H9 (cell line): ENCODE measurements around the gene CCR7. TPM values are rescaled to one million over a fixed set of nuclear protein-coding genes. Genes with fewer than 3 reads are reported as not detected.

Experiments used
- DNase-seq: peaks from one replicate; pipeline ENCODE4 v3.0.0-alpha.2; 2017
- H2AFZ ChIP-seq: one replicate; pipeline ENCODE4 v1.6.1; 2013; ENCODE audit warnings: mild to moderate bottlenecking, low read length, control low read depth, moderate library complexity
- H2AK5ac ChIP-seq: 2 replicates; pipeline ENCODE4 v1.6.1; 2013; ENCODE audit warnings: low read length, control low read depth, mixed read lengths; ENCODE audit not compliant: insufficient read length
- H2BK120ac ChIP-seq: one replicate; pipeline ENCODE4 v1.6.1; 2013; ENCODE audit warnings: low read depth, mild to moderate bottlenecking, low read length, control low read depth, inconsistent platforms; ENCODE audit not compliant: poor library complexity, severe bottlenecking
- H2BK12ac ChIP-seq: 2 replicates; pipeline ENCODE4 v1.6.1; 2013; ENCODE audit warnings: low read length, control low read depth, mixed read lengths, low read depth; ENCODE audit not compliant: insufficient read length
- H2BK15ac ChIP-seq: 2 replicates; pipeline ENCODE4 v1.6.1; 2013; ENCODE audit warnings: low read depth, low read length, control low read depth
- H2BK20ac ChIP-seq: one replicate; pipeline ENCODE4 v1.6.1; 2013; ENCODE audit warnings: low read depth, mild to moderate bottlenecking, low read length, control low read depth, inconsistent platforms; ENCODE audit not compliant: poor library complexity, severe bottlenecking
- H2BK5ac ChIP-seq: 2 replicates; pipeline ENCODE4 v1.6.1; 2013; ENCODE audit warnings: low read length, control low read depth, mixed read lengths; ENCODE audit not compliant: insufficient read length
- H3K14ac ChIP-seq: 2 replicates; pipeline ENCODE4 v1.6.1; 2013; ENCODE audit warnings: low read length, control low read depth; ENCODE audit not compliant: insufficient read depth
- H3K18ac ChIP-seq: 2 replicates; pipeline ENCODE4 v1.6.1; 2013; ENCODE audit warnings: low read depth, mild to moderate bottlenecking, mixed read lengths, low read length, control low read depth; ENCODE audit not compliant: insufficient read length
- H3K23ac ChIP-seq: 2 replicates; pipeline ENCODE4 v1.6.1; 2013; ENCODE audit warnings: low read length, control low read depth, mixed read lengths, low read depth; ENCODE audit not compliant: insufficient read length
- H3K23me2 ChIP-seq: 2 replicates; pipeline ENCODE4 v1.6.1; 2013; ENCODE audit warnings: low read depth, mild to moderate bottlenecking, mixed read lengths, low read length, control low read depth; ENCODE audit not compliant: insufficient read length, poor library complexity, severe bottlenecking
- H3K27ac ChIP-seq: 2 replicates; pipeline ENCODE4 v1.5.1; 2013; ENCODE audit warnings: low read length, control low read depth, mixed read lengths, low read depth; ENCODE audit not compliant: insufficient read length
- H3K27me3 ChIP-seq: 2 replicates; pipeline ENCODE4 v1.6.1; 2013; ENCODE audit warnings: low read length, control low read depth, inconsistent platforms; ENCODE audit not compliant: insufficient read depth
- H3K4ac ChIP-seq: 2 replicates; pipeline ENCODE4 v1.6.1; 2013; ENCODE audit warnings: low read depth, mild to moderate bottlenecking, control low read depth, inconsistent platforms, low read length, moderate library complexity
- H3K4me1 ChIP-seq: 2 replicates; pipeline ENCODE4 v1.6.1; 2013; ENCODE audit warnings: low read length, control low read depth, inconsistent platforms; ENCODE audit not compliant: insufficient read depth
- H3K4me2 ChIP-seq: 2 replicates; pipeline ENCODE4 v1.6.1; 2013; ENCODE audit warnings: low read length, control low read depth, mixed read lengths; ENCODE audit not compliant: insufficient read length, insufficient read depth
- H3K56ac ChIP-seq: 2 replicates; pipeline ENCODE4 v1.6.1; 2013; ENCODE audit warnings: low read depth, mild to moderate bottlenecking, mixed read lengths, low read length, control low read depth; ENCODE audit not compliant: insufficient read length
- H3K79me1 ChIP-seq: 2 replicates; pipeline ENCODE4 v1.6.1; 2013; ENCODE audit warnings: low read depth, mild to moderate bottlenecking, moderate library complexity, low read length, control low read depth, inconsistent platforms; ENCODE audit not compliant: insufficient read depth, poor library complexity, severe bottlenecking
- H3K79me2 ChIP-seq: 2 replicates; pipeline ENCODE4 v1.6.1; 2013; ENCODE audit warnings: low read length, control low read depth, inconsistent platforms; ENCODE audit not compliant: insufficient read depth
- H3K9ac ChIP-seq: 2 replicates; pipeline ENCODE4 v1.6.1; 2013; ENCODE audit warnings: low read length, control low read depth, mixed read lengths; ENCODE audit not compliant: insufficient read length; ENCODE audit errors: extremely low read depth
- H3K9me3 ChIP-seq: one replicate; pipeline ENCODE4 v1.6.1; 2013; ENCODE audit warnings: low read depth, low read length, inconsistent platforms; ENCODE audit not compliant: control insufficient read depth
- H3T11ph ChIP-seq: one replicate; pipeline ENCODE4 v1.6.1; 2013; ENCODE audit warnings: mild to moderate bottlenecking, low read length, control low read depth, inconsistent platforms
- H4K20me1 ChIP-seq: one replicate; pipeline ENCODE4 v1.6.1; 2013; ENCODE audit not compliant: control insufficient read depth, insufficient read length, insufficient read depth
- H4K5ac ChIP-seq: 2 replicates; pipeline ENCODE4 v1.6.1; 2013; ENCODE audit warnings: low read depth, mild to moderate bottlenecking, mixed read lengths, low read length, control low read depth; ENCODE audit not compliant: insufficient read length
- H4K8ac ChIP-seq: replicated peaks from 2 replicates; pipeline ENCODE4 v1.6.1; 2013; ENCODE audit warnings: low read length, control low read depth, mixed read lengths, low read depth; ENCODE audit not compliant: insufficient read length
- H4K91ac ChIP-seq: 2 replicates; pipeline ENCODE4 v1.6.1; 2013; ENCODE audit warnings: low read depth, mild to moderate bottlenecking, moderate library complexity, mixed read lengths, low read length, control low read depth; ENCODE audit not compliant: insufficient read length
- H3K27ac Mint-ChIP-seq, 3 experiments: 2 replicates in 2 of 3; 3 replicates in 1 of 3; pipeline ENCODE4 v1.8.0; 2020 to 2021; ENCODE audit warnings: mixed read lengths in 3 of 3, mild to moderate bottlenecking in 1 of 3, moderate library complexity in 1 of 3
- H3K27me3 Mint-ChIP-seq: 2 replicates; pipeline ENCODE4 v1.8.0; 2021; ENCODE audit warnings: low read depth, mild to moderate bottlenecking, moderate library complexity, mixed read lengths
- H3K36me3 Mint-ChIP-seq, 3 experiments: 2 replicates in 2 of 3; 3 replicates in 1 of 3; pipeline ENCODE4 v1.8.0; 2020 to 2021; ENCODE audit warnings: low read depth in 3 of 3, mixed read lengths in 3 of 3; ENCODE audit not compliant: insufficient read depth in 1 of 3
- H3K4me1 Mint-ChIP-seq, 2 experiments: 2 replicates each; pipeline ENCODE4 v1.8.0; 2020; ENCODE audit warnings: mixed read lengths in 2 of 2
- H3K4me3 Mint-ChIP-seq, 2 experiments: 2 replicates in 1 of 2; 3 replicates in 1 of 2; pipeline ENCODE4 v1.8.0; 2020 to 2021; ENCODE audit warnings: mild to moderate bottlenecking in 2 of 2, mixed read lengths in 2 of 2, moderate library complexity in 1 of 2
- H3K9me3 Mint-ChIP-seq, 2 experiments: 2 replicates in 1 of 2; 3 replicates in 1 of 2; pipeline ENCODE4 v1.8.0; 2020; ENCODE audit warnings: mild to moderate bottlenecking in 2 of 2, mixed read lengths in 2 of 2, moderate library complexity in 1 of 2
- CTCF ChIP-seq: fragments of 200-600 bp; sonication (generic); conservative IDR thresholded peaks from 3 replicates; pipeline ENCODE4 v1.8.0; 2021; ENCODE audit warnings: antibody characterized with exemption, mild to moderate bottlenecking
- WGBS: extraction: QIAGEN DNeasy Blood & Tissue Kit; methylation state at CpG from one replicate; pipeline ENCODE4 v1.1.7; 2013; ENCODE audit warnings: missing lambda C conversion rate, low lambda C conversion rate, mixed read lengths; ENCODE audit not compliant: insufficient read length; ENCODE audit errors: extremely low coverage; 5-methylcytosine and 5-hydroxymethylcytosine counted together
- total RNA-seq: library from RNA; stranded (reverse); gene quantifications from 2 replicates; pipeline ENCODE4 v1.2.1, GENCODE V29; 2021

The CCR7 gene
- total RNA-seq, 1 experiment from 2014 or later, result 0.31 TPM

DNA sequence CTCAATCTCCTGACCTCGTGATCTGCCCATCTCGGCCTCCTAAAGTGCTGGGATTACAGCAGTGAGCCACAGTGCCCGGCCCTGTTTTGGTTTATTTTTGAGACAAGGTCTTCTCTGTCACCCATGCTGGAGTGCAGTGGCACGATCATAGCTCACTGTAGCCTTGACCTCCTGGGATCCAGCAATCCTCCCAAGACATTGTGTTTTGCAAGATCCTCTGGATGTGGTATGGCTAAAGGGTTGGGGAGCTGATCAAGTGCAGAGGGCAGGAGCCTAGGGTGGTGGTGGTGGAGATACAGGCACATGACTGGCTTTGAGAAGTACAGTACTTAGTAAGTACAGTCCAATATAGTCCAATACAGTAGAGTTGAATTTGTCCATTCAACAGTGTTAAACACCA, 47.3 kb downstream of the CCR7 start:
- Histone ChIP-seq H3K23me2 (no peaks in the 10 kb centered on the region), H2BK120ac (no peak overlapping the region), H3K4me1 (peaks cover 4% of the 10 kb centered on the region; the same call in 1 of the 2 replicates), H2BK15ac (no peak overlapping the region), H2AK5ac (no peak overlapping the region), H4K20me1 (no peaks in the 10 kb centered on the region), H3K79me1 (no peaks in the 10 kb centered on the region), H4K5ac (no peak overlapping the region), H3K27me3 (no peaks in the 10 kb centered on the region), H2BK12ac (no peak overlapping the region), H3K79me2 (no peaks in the 10 kb centered on the region), H3K14ac (no peak overlapping the region), H3T11ph (no peak overlapping the region), H4K91ac (no peak overlapping the region), H3K23ac (no peak overlapping the region), H2BK20ac (no peak overlapping the region), H3K4ac (no peak overlapping the region), H3K18ac (no peak overlapping the region), H3K56ac (no peak overlapping the region), H3K9ac (no peak overlapping the region), H4K8ac (no peak overlapping the region), H3K27ac (no peak overlapping the region), H2AFZ (no peak overlapping the region), H3K9me3 (no peaks in the 10 kb centered on the region), H2BK5ac (no peak overlapping the region), H3K4me2 (no peak overlapping the region)
- H3K36me3 Mint-ChIP-seq, result no peaks in the 10 kb centered on the region; a peak in 1 of 7 replicates
- WGBS, result no CpG with 5 or more reads among the region's 4 CpGs
- no peak for DNase-seq
- H3K4me3 Mint-ChIP-seq, result no peak overlapping the region
- H3K27me3 Mint-ChIP-seq, result peaks cover 13% of the 10 kb centered on the region
- H3K4me1 Mint-ChIP-seq, result peaks cover 16 to 27% of the 10 kb centered on the region in 2 experiments
- no peak for TF ChIP-seq CTCF
- H3K9me3 Mint-ChIP-seq, result no peaks in the 10 kb centered on the region
- peak overlapping the region in 1 of 3 experiments; percentile 57; a peak in 2 of 7 replicates for H3K27ac Mint-ChIP-seq
